A549 (cell line): ENCODE measurements around the gene MVP. TPM values are rescaled to one million over a fixed set of nuclear protein-coding genes. Genes with fewer than 3 reads are reported as not detected.
A peak's percentile ranks its signal among the peaks of the same experiment; 100 is the strongest.

Experiments
- ATAC-seq, 2 experiments: fragments of 200-7000 bp in 1 of 2; fragments of >200 bp in 1 of 2; cut with Nextera tagmentation in 1 of 2; cut with Tn5 transposase in 1 of 2; 3 replicates each; pipeline versions ENCODE4 v1.8.0 to v1.9.1; 2018 to 2020; ENCODE audit warnings: mild to moderate bottlenecking in 1 of 2, moderate library complexity in 1 of 2
- CTCF ChIA-PET: fragments of 300-600 bp; sonication (Branson Sonifier 250); formaldehyde crosslinking; extraction: SDS; loops from one replicate; lab custom pipeline; 2021; ENCODE audit warnings: antibody characterized with exemption, inconsistent platforms; lab: Yijun Ruan, JAX
- POLR2A ChIA-PET: fragments of 350-600 bp; formaldehyde crosslinking; extraction: SDS; loops from one replicate; lab custom pipeline; 2021; ENCODE audit warnings: antibody characterized with exemption, inconsistent platforms; lab: Yijun Ruan, JAX
- DNase-seq, 2 experiments: peaks; one replicate each; pipeline versions ENCODE4 v3.0.0 to v3.0.0-alpha.2; 2011 to 2016; ENCODE audit warnings: low read depth in 1 of 2, low spot score in 1 of 2
- FAIRE-seq: peaks from 2 replicates; lab custom pipeline; 2011; peaks lifted over from hg19 to GRCh38; lab: Jason Lieb, UNC
- H3K27ac ChIP-seq, 2 experiments: fragments of >200 bp; sonication (Bioruptor Twin); formaldehyde crosslinking; 3 replicates each; pipeline ENCODE4 v1.5.1; 2016 to 2017
- H3K4me1 ChIP-seq: fragments of >200 bp; sonication (Bioruptor Twin); formaldehyde crosslinking; 3 replicates; pipeline ENCODE4 v1.6.1; 2016
- H3K4me2 ChIP-seq: fragments of >200 bp; sonication (Bioruptor Twin); formaldehyde crosslinking; 3 replicates; pipeline ENCODE4 v1.6.1; 2016
- H3K4me3 ChIP-seq: fragments of >200 bp; sonication (Bioruptor Twin); formaldehyde crosslinking; 3 replicates; pipeline ENCODE4 v1.5.1; 2016
- H3K9me3 ChIP-seq: fragments of >200 bp; sonication (Bioruptor Twin); formaldehyde crosslinking; 3 replicates; pipeline ENCODE4 v1.6.1; 2016
- ATOH8 ChIP-seq: fragments of 250-450 bp; sonication (Bioruptor Pico); IDR thresholded peaks from 2 replicates; pipeline ENCODE4 v1.5.0; 2020; ENCODE audit warnings: low read depth, mild to moderate bottlenecking, moderate library complexity
- BHLHE40 ChIP-seq: IDR thresholded peaks from 2 replicates; pipeline ENCODE4 v1.6.1; 2012; ENCODE audit warnings: low read depth, low read length, inconsistent platforms
- CEBPB ChIP-seq, 2 experiments: fragments of >200 bp in 1 of 2; sonication (Bioruptor Twin) in 1 of 2; formaldehyde crosslinking in 1 of 2; IDR thresholded peaks; 2 replicates each; pipeline ENCODE4 v1.6.1; 2012 to 2016
- CHD2 ChIP-seq: fragments of 150-350 bp; IDR thresholded peaks from 2 replicates; pipeline ENCODE4 v1.6.1; 2014; ENCODE audit warnings: low read length; ENCODE audit not compliant: partially characterized antibody
- CHD4 ChIP-seq: fragments of 200-600 bp; sonication (generic); IDR thresholded peaks from 2 replicates; pipeline ENCODE4 v1.6.1; 2016; ENCODE audit warnings: antibody characterized with exemption, mild to moderate bottlenecking, borderline replicate concordance
- E2F6 ChIP-seq: IDR thresholded peaks from 2 replicates; pipeline ENCODE4 v1.6.1; 2012; ENCODE audit warnings: low read depth, borderline replicate concordance
- EHF ChIP-seq: fragments of 250-450 bp; sonication (Bioruptor Pico); IDR thresholded peaks from 2 replicates; pipeline ENCODE4 v1.5.0; 2020; ENCODE audit warnings: mild to moderate bottlenecking
- EHMT2 ChIP-seq: fragments of 200-600 bp; sonication (generic); IDR thresholded peaks from 2 replicates; pipeline ENCODE4 v1.6.1; 2016; ENCODE audit warnings: antibody characterized with exemption, low read depth, mild to moderate bottlenecking, moderate library complexity
- ESRRA ChIP-seq: fragments of 150-350 bp; IDR thresholded peaks from 2 replicates; pipeline ENCODE4 v1.6.1; 2014; ENCODE audit warnings: mild to moderate bottlenecking, low read length, borderline replicate concordance
- FOSL2 ChIP-seq, 2 experiments: fragments of 450-650 bp in 1 of 2; fragments of >200 bp in 1 of 2; sonication (Bioruptor Twin) in 1 of 2; formaldehyde crosslinking; IDR thresholded peaks; 2 replicates each; pipeline versions ENCODE4 v1.5.0 to v1.6.1; 2016 to 2020; ENCODE audit warnings: mild to moderate bottlenecking in 1 of 2, moderate library complexity in 1 of 2
- HDAC2 ChIP-seq: fragments of 200-600 bp; sonication (generic); IDR thresholded peaks from 2 replicates; pipeline ENCODE4 v1.6.1; 2016
- JUN ChIP-seq, 2 experiments: fragments of >200 bp; sonication (Bioruptor Twin); formaldehyde crosslinking; IDR thresholded peaks; 2 replicates in 1 of 2; 3 replicates in 1 of 2; pipeline ENCODE4 v1.6.1; 2016 to 2017
- KDM5A ChIP-seq: fragments of 200-600 bp; sonication (generic); IDR thresholded peaks from 2 replicates; pipeline ENCODE4 v1.6.1; 2016; ENCODE audit warnings: antibody characterized with exemption, mild to moderate bottlenecking
- MAFK ChIP-seq: fragments of 450-650 bp; IDR thresholded peaks from 2 replicates; pipeline ENCODE4 v1.6.1; 2014; ENCODE audit not compliant: partially characterized antibody
- MAX ChIP-seq: IDR thresholded peaks from 2 replicates; pipeline ENCODE4 v1.6.1; 2012
- MYC ChIP-seq: IDR thresholded peaks from 2 replicates; pipeline ENCODE4 v1.6.1; 2012; ENCODE audit warnings: mild to moderate bottlenecking, inconsistent platforms, low read length, improper control_type of control experiment, borderline replicate concordance
- NR3C1 ChIP-seq: fragments of >200 bp; sonication (Bioruptor Twin); formaldehyde crosslinking; IDR thresholded peaks from 3 replicates; pipeline ENCODE4 v1.6.1; 2017
- PHF8 ChIP-seq: fragments of 200-600 bp; sonication (generic); IDR thresholded peaks from 2 replicates; pipeline ENCODE4 v1.6.1; 2016; ENCODE audit warnings: low read depth, mild to moderate bottlenecking, antibody characterized with exemption, moderate library complexity, borderline replicate concordance
- RAD21 ChIP-seq, 2 experiments: fragments of >200 bp in 1 of 2; sonication (Bioruptor Twin) in 1 of 2; formaldehyde crosslinking in 1 of 2; IDR thresholded peaks in 1 of 2; conservative IDR thresholded peaks in 1 of 2; 2 replicates in 1 of 2; 3 replicates in 1 of 2; pipeline ENCODE4 v1.6.1; 2012 to 2018; ENCODE audit warnings: inconsistent platforms in 1 of 2
- RARB ChIP-seq: fragments of 250-450 bp; sonication (Bioruptor Pico); IDR thresholded peaks from 2 replicates; pipeline ENCODE4 v1.8.0; 2021; ENCODE audit warnings: mild to moderate bottlenecking, moderate library complexity
- RFX5 ChIP-seq: fragments of 450-650 bp; IDR thresholded peaks from 2 replicates; pipeline ENCODE4 v1.7.1; 2014; ENCODE audit warnings: antibody characterized with exemption, mild to moderate bottlenecking, moderate library complexity
- RNF2 ChIP-seq: fragments of 200-600 bp; sonication (generic); IDR thresholded peaks from 2 replicates; pipeline ENCODE4 v1.6.1; 2016; ENCODE audit warnings: low read depth, mild to moderate bottlenecking, antibody characterized with exemption, moderate library complexity, borderline replicate concordance
- SMC3 ChIP-seq: fragments of >200 bp; sonication (Bioruptor Twin); formaldehyde crosslinking; IDR thresholded peaks from 3 replicates; pipeline ENCODE4 v1.6.1; 2018; ENCODE audit warnings: inconsistent platforms
- SREBF2 ChIP-seq: fragments of 450-650 bp; IDR thresholded peaks from 2 replicates; pipeline ENCODE4 v1.6.1; 2014; ENCODE audit warnings: mild to moderate bottlenecking, moderate library complexity
- TP53 ChIP-seq: fragments of 250-450 bp; sonication (Bioruptor Pico); IDR thresholded peaks from 2 replicates; pipeline ENCODE4 v1.5.0; 2021; ENCODE audit warnings: mild to moderate bottlenecking, moderate library complexity
- ZC3H11A ChIP-seq: fragments of 450-650 bp; IDR thresholded peaks from 2 replicates; pipeline ENCODE4 v1.6.1; 2014; ENCODE audit warnings: antibody characterized with exemption, mild to moderate bottlenecking
- ZSCAN20 ChIP-seq: fragments of 250-450 bp; sonication (Bioruptor Pico); IDR thresholded peaks from 2 replicates; pipeline ENCODE4 v1.8.0; 2022; ENCODE audit warnings: mild to moderate bottlenecking, moderate library complexity
- WGBS: methylation state at CpG from one replicate; pipeline ENCODE4 v1.1.6; 2017; ENCODE audit errors: missing lambda C conversion rate; 5-methylcytosine and 5-hydroxymethylcytosine counted together
- polyA plus RNA-seq, 4 experiments: library from polyadenylated mRNA; depleted of rRNA in 3 of 4; stranded (reverse); fragments of >200 nt; fragmentation: RNase III in 1 of 4; extraction: RNeasy Plus Mini Kit Qiagen cat#74134 plus additional on column Dnase treatment in 1 of 4; gene quantifications; 2 replicates in 3 of 4; 3 replicates in 1 of 4; pipeline ENCODE4 v1.2.3, GENCODE V29; 2011 to 2017
- TF ChIP-seq, protein P1 (sequence below): fragments of 250-450 bp; sonication (Bioruptor Pico); IDR thresholded peaks from 2 replicates; pipeline ENCODE4 v1.5.0; 2021; ENCODE audit warnings: mild to moderate bottlenecking, moderate library complexity, borderline replicate concordance
- TF ChIP-seq, protein P2 (sequence below): fragments of >200 bp; sonication (Bioruptor Twin); formaldehyde crosslinking; IDR thresholded peaks from 3 replicates; pipeline ENCODE4 v1.5.1; 2016
- TF ChIP-seq, protein P3 (sequence below): IDR thresholded peaks from 2 replicates; pipeline ENCODE4 v1.6.1; 2012

MVP gene
- polyA plus RNA-seq, 2 of the 4 experiments (the other 2 are of a cell fraction): 73.3 to 106 TPM

- 7% methylated on average over 22 of the region's 27 CpGs for WGBS
- FAIRE-seq: no peak
These were observed 42.2 kb downstream of the MVP start for GRCh38 chr16:29862383-29862883.

DNA sequence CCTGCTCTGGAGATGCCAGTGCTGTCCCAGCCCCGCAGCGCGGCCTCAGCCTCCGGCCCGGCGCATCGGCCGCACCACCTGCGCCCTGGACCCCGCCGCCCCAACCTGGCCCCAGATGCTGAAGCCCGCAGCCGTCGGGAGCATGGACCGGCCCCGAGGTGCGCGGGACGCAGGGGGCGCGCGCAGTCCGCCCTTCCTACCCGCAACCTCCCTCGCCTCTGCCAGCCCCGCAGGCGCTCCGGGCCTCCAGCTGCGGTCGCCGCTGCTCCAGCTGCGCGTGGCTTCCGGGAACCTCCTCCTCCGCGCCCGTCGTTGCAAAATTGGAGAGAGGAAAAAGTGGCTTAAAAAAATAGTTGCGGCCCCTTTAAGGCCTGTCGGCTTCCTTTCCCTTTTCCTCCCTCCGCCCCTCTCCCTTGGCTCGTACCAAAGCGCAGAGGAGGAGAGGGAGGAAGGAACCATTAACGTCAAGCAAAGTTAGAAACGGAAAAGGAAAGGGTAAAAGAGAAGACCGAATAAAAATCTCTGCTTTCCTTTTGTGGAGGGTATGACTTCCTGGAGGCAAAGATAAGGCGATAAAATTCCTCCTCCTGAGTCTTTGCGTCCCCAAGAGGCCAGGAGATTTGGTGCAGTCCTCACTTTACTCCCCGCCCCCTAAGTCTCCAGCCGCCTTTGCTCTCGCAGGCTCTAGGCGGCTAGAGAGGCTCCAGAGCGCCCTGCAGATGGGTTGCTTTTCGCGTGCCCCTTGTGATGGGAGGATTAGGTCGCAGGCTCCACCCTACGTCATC lies 42.8 kb downstream of the MVP start, which contains the start of gene CDIPT:
Gene CDIPT, minus strand, starts transcription at position 343 of the 785 bp plus-strand sequence. CDS start 369 bp downstream, outside the sequence.
- POLR2A ChIA-PET: interaction anchor here (1.2 kb wide), 1 partner anchor 37 kb away, joined by 6 read pairs; the partner anchor contains the start of genes ASPHD1 and SEZ6L2
- DNase-seq (peak; percentile 84 to 99), FAIRE-seq (no peak), ATAC-seq (peak; percentile 96 to 98)
- Histone ChIP-seq H3K4me1 (peaks cover 15% of the 10 kb centered on the region), H3K9me3 (no peaks in the 10 kb centered on the region), H3K4me2 (peak within 1 kb of the TSS; percentile 92), H3K27ac (peak within 1 kb of the TSS; percentile 88 to 97), H3K4me3 (peak within 1 kb of the TSS; percentile 76)
- 1% methylated on average over 44 of the region's 57 CpGs for WGBS
- CTCF ChIA-PET: interaction anchor here (0.7 to 2.6 kb wide), 22 partner anchors 9 to 169 kb away, joined by 3 to 15 read pairs (median 5); partner anchors contain the start of genes C16orf92, DOC2A, MVP and TLCD3B
- no peak for TF ChIP-seq MAFK
- peak; percentile 21 for TF ChIP-seq CHD2
- peak in 1 of 2 experiments; percentile 71; a peak in 3 of 4 replicates for TF ChIP-seq CEBPB (IDR thresholded peaks at IDR 0.05)
- no peak for TF ChIP-seq FOSL2 (IDR thresholded peaks at IDR 0.05)
- peak; percentile 14; the same call in 1 of the 2 replicates for TF ChIP-seq FOSL2 (CRISPR knock-in tag; IDR thresholded peaks at IDR 0.05)
- TF ChIP-seq ATOH8 (CRISPR knock-in tag): no peak
- TF ChIP-seq, protein P1, sequence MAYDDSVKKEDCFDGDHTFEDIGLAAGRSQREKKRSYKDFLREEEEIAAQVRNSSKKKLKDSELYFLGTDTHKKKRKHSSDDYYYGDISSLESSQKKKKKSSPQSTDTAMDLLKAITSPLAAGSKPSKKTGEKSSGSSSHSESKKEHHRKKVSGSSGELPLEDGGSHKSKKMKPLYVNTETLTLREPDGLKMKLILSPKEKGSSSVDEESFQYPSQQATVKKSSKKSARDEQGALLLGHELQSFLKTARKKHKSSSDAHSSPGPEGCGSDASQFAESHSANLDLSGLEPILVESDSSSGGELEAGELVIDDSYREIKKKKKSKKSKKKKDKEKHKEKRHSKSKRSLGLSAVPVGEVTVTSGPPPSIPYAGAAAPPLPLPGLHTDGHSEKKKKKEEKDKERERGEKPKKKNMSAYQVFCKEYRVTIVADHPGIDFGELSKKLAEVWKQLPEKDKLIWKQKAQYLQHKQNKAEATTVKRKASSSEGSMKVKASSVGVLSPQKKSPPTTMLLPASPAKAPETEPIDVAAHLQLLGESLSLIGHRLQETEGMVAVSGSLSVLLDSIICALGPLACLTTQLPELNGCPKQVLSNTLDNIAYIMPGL (CRISPR knock-in tag): no peak
- no peak for TF ChIP-seq HDAC2
- peak; percentile 62; the same call in 1 of the 2 replicates for TF ChIP-seq PHF8
- TF ChIP-seq, protein P2, sequence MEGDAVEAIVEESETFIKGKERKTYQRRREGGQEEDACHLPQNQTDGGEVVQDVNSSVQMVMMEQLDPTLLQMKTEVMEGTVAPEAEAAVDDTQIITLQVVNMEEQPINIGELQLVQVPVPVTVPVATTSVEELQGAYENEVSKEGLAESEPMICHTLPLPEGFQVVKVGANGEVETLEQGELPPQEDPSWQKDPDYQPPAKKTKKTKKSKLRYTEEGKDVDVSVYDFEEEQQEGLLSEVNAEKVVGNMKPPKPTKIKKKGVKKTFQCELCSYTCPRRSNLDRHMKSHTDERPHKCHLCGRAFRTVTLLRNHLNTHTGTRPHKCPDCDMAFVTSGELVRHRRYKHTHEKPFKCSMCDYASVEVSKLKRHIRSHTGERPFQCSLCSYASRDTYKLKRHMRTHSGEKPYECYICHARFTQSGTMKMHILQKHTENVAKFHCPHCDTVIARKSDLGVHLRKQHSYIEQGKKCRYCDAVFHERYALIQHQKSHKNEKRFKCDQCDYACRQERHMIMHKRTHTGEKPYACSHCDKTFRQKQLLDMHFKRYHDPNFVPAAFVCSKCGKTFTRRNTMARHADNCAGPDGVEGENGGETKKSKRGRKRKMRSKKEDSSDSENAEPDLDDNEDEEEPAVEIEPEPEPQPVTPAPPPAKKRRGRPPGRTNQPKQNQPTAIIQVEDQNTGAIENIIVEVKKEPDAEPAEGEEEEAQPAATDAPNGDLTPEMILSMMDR: peak; percentile 61
- TF ChIP-seq TP53 (CRISPR knock-in tag): no peak
- TF ChIP-seq MAX: peak; percentile 77
- peak; percentile 32; the same call in 1 of the 3 replicates for TF ChIP-seq SMC3
- peak; percentile 83 for TF ChIP-seq BHLHE40
- TF ChIP-seq NR3C1: no peak
- TF ChIP-seq RAD21 (conservative IDR thresholded peaks at IDR 0.05 in 1 of 2, IDR thresholded peaks at IDR 0.05 in 1 of 2): peak; percentile 13 to 37; a peak in 4 of 5 replicates
- 0 out of 2 replicates have a peak, but pooled peaks have one; percentile 42 for TF ChIP-seq MYC
- TF ChIP-seq, protein P3, sequence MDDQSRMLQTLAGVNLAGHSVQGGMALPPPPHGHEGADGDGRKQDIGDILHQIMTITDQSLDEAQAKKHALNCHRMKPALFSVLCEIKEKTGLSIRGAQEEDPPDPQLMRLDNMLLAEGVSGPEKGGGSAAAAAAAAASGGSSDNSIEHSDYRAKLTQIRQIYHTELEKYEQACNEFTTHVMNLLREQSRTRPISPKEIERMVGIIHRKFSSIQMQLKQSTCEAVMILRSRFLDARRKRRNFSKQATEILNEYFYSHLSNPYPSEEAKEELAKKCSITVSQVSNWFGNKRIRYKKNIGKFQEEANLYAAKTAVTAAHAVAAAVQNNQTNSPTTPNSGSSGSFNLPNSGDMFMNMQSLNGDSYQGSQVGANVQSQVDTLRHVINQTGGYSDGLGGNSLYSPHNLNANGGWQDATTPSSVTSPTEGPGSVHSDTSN: 0 out of 2 replicates have a peak, but pooled peaks have one; percentile 13
- TF ChIP-seq JUN (IDR thresholded peaks at IDR 0.05): peak; percentile 70; a peak in 4 of 5 replicates
- peak; percentile 39; the same call in 1 of the 2 replicates for TF ChIP-seq KDM5A

More at GRCh38 chr16:29862383-29862883, 42.2 kb downstream of the MVP start:
- CTCF ChIA-PET: interaction anchor here (0.8 to 6.0 kb wide), 17 partner anchors 9 to 171 kb away, joined by 3 to 40 read pairs (median 5); partner anchors contain the start of genes DOC2A, MVP and TLCD3B
- peaks cover 15% of the 10 kb centered on the region for H3K4me1 ChIP-seq
- POLR2A ChIA-PET: interaction anchor here (1.2 kb wide), 1 partner anchor 37 kb away, joined by 6 read pairs; the partner anchor contains the start of genes ASPHD1 and SEZ6L2
- TF ChIP-seq E2F6 (no peak), CEBPB (IDR thresholded peaks at IDR 0.05) (no peak), MAFK (no peak), RNF2 (no peak), EHMT2 (no peak), SREBF2 (no peak), TP53 (CRISPR knock-in tag) (no peak), ZSCAN20 (CRISPR knock-in tag) (no peak), JUN (IDR thresholded peaks at IDR 0.05) (no peak), ZC3H11A (no peak), RAD21 (conservative IDR thresholded peaks at IDR 0.05 in 1 of 2, IDR thresholded peaks at IDR 0.05 in 1 of 2) (no peak), ESRRA (no peak), EHF (CRISPR knock-in tag) (no peak), PHF8 (no peak), BHLHE40 (no peak), KDM5A (no peak), CHD2 (no peak), RARB (CRISPR knock-in tag) (no peak), RFX5 (no peak), CHD4 (no peak)
- H3K27ac ChIP-seq: peak overlapping the region; percentile 88 to 97
- H3K9me3 ChIP-seq: no peaks in the 10 kb centered on the region
- DNase-seq (peak in 1 of 2 experiments; percentile 39), ATAC-seq (peak; percentile 34 to 54)
- peak overlapping the region; percentile 92 for H3K4me2 ChIP-seq
- H3K4me3 ChIP-seq: peak overlapping the region; percentile 76
